Trophoblast cell (in vitro differentiated cells and primary cell): Measurements from ENCODE around the gene HNF1B.

Experiments
- DNase-seq, 2 donors: peaks; one replicate each; pipeline ENCODE4 v3.0.0-alpha.2; 2016
- H2AFZ ChIP-seq: 2 replicates; pipeline ENCODE4 v1.6.1; 2013; ENCODE audit warnings: low read length, moderate library complexity, mild to moderate bottlenecking; ENCODE audit not compliant: insufficient read depth, poor library complexity
- H2AK5ac ChIP-seq: 2 replicates; pipeline ENCODE4 v1.6.1; 2013; ENCODE audit warnings: mild to moderate bottlenecking, low read length
- H2BK120ac ChIP-seq: 2 replicates; pipeline ENCODE4 v1.6.1; 2013; ENCODE audit warnings: low read length, mild to moderate bottlenecking, moderate library complexity; ENCODE audit not compliant: insufficient read depth, poor library complexity
- H2BK12ac ChIP-seq: 2 replicates; pipeline ENCODE4 v1.6.1; 2013; ENCODE audit warnings: mild to moderate bottlenecking, low read length, moderate library complexity
- H2BK5ac ChIP-seq: 2 replicates; pipeline ENCODE4 v1.6.1; 2013; ENCODE audit warnings: low read length, low read depth, moderate library complexity, mild to moderate bottlenecking; ENCODE audit not compliant: poor library complexity
- H3K14ac ChIP-seq: 2 replicates; pipeline ENCODE4 v1.6.1; 2013; ENCODE audit warnings: mild to moderate bottlenecking, low read length
- H3K18ac ChIP-seq: 2 replicates; pipeline ENCODE4 v1.6.1; 2013; ENCODE audit warnings: mild to moderate bottlenecking, low read length
- H3K23ac ChIP-seq: 2 replicates; pipeline ENCODE4 v1.6.1; 2013; ENCODE audit warnings: low read length
- H3K27ac ChIP-seq: 2 replicates; pipeline ENCODE4 v1.5.1; 2013; ENCODE audit warnings: low read depth, mild to moderate bottlenecking, inconsistent platforms, low read length, moderate library complexity
- H3K27me3 ChIP-seq: 2 replicates; pipeline ENCODE4 v1.6.1; 2013; ENCODE audit warnings: inconsistent platforms, mild to moderate bottlenecking, low read length, moderate library complexity; ENCODE audit not compliant: insufficient read depth
- H3K36me3 ChIP-seq, 2 experiments: 1 replicate in 1 of 2; 2 replicates in 1 of 2; pipeline ENCODE4 v1.6.1; 2013; ENCODE audit warnings: low read length in 2 of 2, mild to moderate bottlenecking in 2 of 2, moderate library complexity in 1 of 2; ENCODE audit not compliant: insufficient read depth in 2 of 2, control insufficient read depth in 1 of 2
- H3K4ac ChIP-seq: 2 replicates; pipeline ENCODE4 v1.6.1; 2013; ENCODE audit warnings: low read depth, mild to moderate bottlenecking, low read length, moderate library complexity
- H3K4me1 ChIP-seq, 2 experiments: 1 replicate in 1 of 2; 2 replicates in 1 of 2; pipeline ENCODE4 v1.6.1; 2013; ENCODE audit warnings: low read length in 2 of 2, mild to moderate bottlenecking in 2 of 2, moderate library complexity in 1 of 2; ENCODE audit not compliant: insufficient read depth in 2 of 2, control insufficient read depth in 1 of 2
- H3K4me2 ChIP-seq: 2 replicates; pipeline ENCODE4 v1.6.1; 2013; ENCODE audit warnings: inconsistent platforms, mild to moderate bottlenecking, low read length, moderate library complexity
- H3K4me3 ChIP-seq: 2 replicates; pipeline ENCODE4 v1.5.1; 2013; ENCODE audit warnings: mild to moderate bottlenecking, low read depth, low read length, inconsistent platforms
- H3K79me1 ChIP-seq: one replicate; pipeline ENCODE4 v1.6.1; 2013; ENCODE audit warnings: low read length
- H3K79me2 ChIP-seq: 2 replicates; pipeline ENCODE4 v1.6.1; 2013; ENCODE audit warnings: low read length, mild to moderate bottlenecking; ENCODE audit not compliant: control insufficient read depth, insufficient read depth, poor library complexity
- H3K9ac ChIP-seq: 2 replicates; pipeline ENCODE4 v1.6.1; 2013; ENCODE audit warnings: mild to moderate bottlenecking, low read length
- H3K9me3 ChIP-seq: 2 replicates; pipeline ENCODE4 v1.6.1; 2013; ENCODE audit warnings: low read depth, mild to moderate bottlenecking, control low read depth, inconsistent platforms, low read length; ENCODE audit not compliant: insufficient read depth
- H4K12ac ChIP-seq: 2 replicates; pipeline ENCODE4 v1.6.1; 2013; ENCODE audit warnings: low read depth, mild to moderate bottlenecking, low read length, moderate library complexity
- H4K8ac ChIP-seq: 2 replicates; pipeline ENCODE4 v1.6.1; 2013; ENCODE audit warnings: low read depth, mild to moderate bottlenecking, low read length, moderate library complexity
- H4K91ac ChIP-seq: one replicate; pipeline ENCODE4 v1.6.1; 2013; ENCODE audit warnings: low read depth, mild to moderate bottlenecking, low read length, moderate library complexity
- WGBS: extraction: QIAGEN DNeasy Blood & Tissue Kit; methylation state at CpG from one replicate; pipeline ENCODE4 v1.1.7; 2013; ENCODE audit warnings: missing lambda C conversion rate; ENCODE audit not compliant: insufficient read length, insufficient coverage; ENCODE audit errors: extremely low coverage; 5-methylcytosine and 5-hydroxymethylcytosine counted together

HNF1B gene

GRCh38 chr17:37650419-37651003 lies 94.3 kb downstream of the HNF1B start:
- Histone ChIP-seq H4K8ac (no peak overlapping the region), H4K12ac (no peak overlapping the region), H3K27ac (no peak overlapping the region), H3K9ac (no peak overlapping the region), H3K4me2 (no peak overlapping the region), H3K4me3 (no peak overlapping the region), H3K18ac (no peak overlapping the region), H2BK5ac (no peak overlapping the region), H2AK5ac (no peak overlapping the region), H3K4ac (no peak overlapping the region), H3K79me2 (no peaks in the 10 kb centered on the region), H3K14ac (no peak overlapping the region), H2BK120ac (no peak overlapping the region), H3K23ac (no peak overlapping the region), H4K91ac (no peak overlapping the region), H3K36me3 (no peaks in the 10 kb centered on the region), H3K9me3 (no peaks in the 10 kb centered on the region), H2AFZ (no peak overlapping the region), H2BK12ac (no peak overlapping the region), H3K79me1 (no peaks in the 10 kb centered on the region), H3K27me3 (peaks cover 4% of the 10 kb centered on the region), H3K4me1 (no peaks in the 10 kb centered on the region)
- WGBS = no CpG with 5 or more reads among the region's 6 CpGs
- DNase-seq = peak; percentile 28 to 62

- Histone ChIP-seq H4K91ac (no peak overlapping the region), H3K9me3 (no peaks in the 10 kb centered on the region), H3K4ac (no peak overlapping the region), H2AK5ac (no peak overlapping the region), H3K23ac (no peak overlapping the region), H3K9ac (no peak overlapping the region), H2BK120ac (no peak overlapping the region), H3K4me2 (no peak overlapping the region), H3K4me1 (no peaks in the 10 kb centered on the region), H3K14ac (no peak overlapping the region), H3K27ac (no peak overlapping the region), H3K79me1 (no peaks in the 10 kb centered on the region), H4K8ac (no peak overlapping the region), H2BK5ac (no peak overlapping the region), H4K12ac (no peak overlapping the region), H3K4me3 (no peak overlapping the region), H2AFZ (no peak overlapping the region), H3K27me3 (peaks cover 4% of the 10 kb centered on the region), H3K36me3 (no peaks in the 10 kb centered on the region), H3K18ac (no peak overlapping the region), H2BK12ac (no peak overlapping the region), H3K79me2 (no peaks in the 10 kb centered on the region)
- DNase-seq = peak in 1 of 2 donors; percentile 56
- WGBS = no CpG with 5 or more reads among the region's 2 CpGs
These were observed 96.3 kb downstream of the HNF1B start for GRCh38 chr17:37648555-37648954.

GRCh38 chr17:37647856-37648255 lies 97.0 kb downstream of the HNF1B start:
- peaks cover 4% of the 10 kb centered on the region for H3K27me3 ChIP-seq
- H2BK120ac ChIP-seq = no peak overlapping the region
- H3K9me3 ChIP-seq = no peaks in the 10 kb centered on the region
- no peak overlapping the region for H2BK12ac ChIP-seq
- no peak overlapping the region for H4K12ac ChIP-seq
- no peaks in the 10 kb centered on the region for H3K4me1 ChIP-seq
- no peak overlapping the region for H4K8ac ChIP-seq
- H3K4ac ChIP-seq = no peak overlapping the region
- H3K18ac ChIP-seq = no peak overlapping the region
- no peak overlapping the region for H2AK5ac ChIP-seq
- peaks cover 3% of the 10 kb centered on the region for H3K79me1 ChIP-seq
- no peak overlapping the region for H3K4me2 ChIP-seq
- WGBS = no CpG with 5 or more reads among the region's 1 CpG
- H2BK5ac ChIP-seq = no peak overlapping the region
- H2AFZ ChIP-seq = no peak overlapping the region
- H3K36me3 ChIP-seq = no peaks in the 10 kb centered on the region
- no peak overlapping the region for H3K23ac ChIP-seq
- no peak for DNase-seq
- no peak overlapping the region for H3K9ac ChIP-seq
- H3K27ac ChIP-seq = no peak overlapping the region
- peaks cover 3% of the 10 kb centered on the region for H3K79me2 ChIP-seq
- H4K91ac ChIP-seq = no peak overlapping the region
- no peak overlapping the region for H3K14ac ChIP-seq
- no peak overlapping the region for H3K4me3 ChIP-seq

GRCh38 chr17:37643869-37644268 lies 101.0 kb downstream of the HNF1B start:
- H3K4me1 ChIP-seq = no peaks in the 10 kb centered on the region
- peaks cover 4% of the 10 kb centered on the region for H3K79me1 ChIP-seq
- no CpG with 5 or more reads among the region's 3 CpGs for WGBS
- DNase-seq = peak; percentile 61 to 81
- H3K18ac ChIP-seq = no peak overlapping the region
- no peak overlapping the region for H4K12ac ChIP-seq
- H3K4me2 ChIP-seq = peak overlapping the region; percentile 44
- no peak overlapping the region for H2AK5ac ChIP-seq
- peaks cover 3% of the 10 kb centered on the region for H3K79me2 ChIP-seq
- peaks cover 4% of the 10 kb centered on the region for H3K27me3 ChIP-seq
- no peak overlapping the region for H2BK120ac ChIP-seq
- H3K4ac ChIP-seq = no peak overlapping the region
- no peak overlapping the region for H4K8ac ChIP-seq
- H4K91ac ChIP-seq = no peak overlapping the region
- no peak overlapping the region for H3K4me3 ChIP-seq
- H3K23ac ChIP-seq = no peak overlapping the region
- H3K27ac ChIP-seq = no peak overlapping the region
- no peak overlapping the region for H2BK12ac ChIP-seq
- no peak overlapping the region for H2BK5ac ChIP-seq
- no peak overlapping the region for H3K9ac ChIP-seq
- H2AFZ ChIP-seq = no peak overlapping the region
- H3K9me3 ChIP-seq = no peaks in the 10 kb centered on the region
- H3K36me3 ChIP-seq = peaks cover 7 to 9% of the 10 kb centered on the region in 2 experiments
- no peak overlapping the region for H3K14ac ChIP-seq
